H9 (cell line): ENCODE data around the gene NR1I2. TPM values are rescaled to one million over a fixed set of nuclear protein-coding genes. Genes with fewer than 3 reads are reported as not detected.

Source experiments
- DNase-seq: peaks from one replicate; pipeline ENCODE4 v3.0.0-alpha.2; 2017
- H2AFZ ChIP-seq: one replicate; pipeline ENCODE4 v1.6.1; 2013; ENCODE audit warnings: mild to moderate bottlenecking, low read length, control low read depth, moderate library complexity
- H2AK5ac ChIP-seq: 2 replicates; pipeline ENCODE4 v1.6.1; 2013; ENCODE audit warnings: low read length, control low read depth, mixed read lengths; ENCODE audit not compliant: insufficient read length
- H2BK120ac ChIP-seq: one replicate; pipeline ENCODE4 v1.6.1; 2013; ENCODE audit warnings: low read depth, mild to moderate bottlenecking, low read length, control low read depth, inconsistent platforms; ENCODE audit not compliant: poor library complexity, severe bottlenecking
- H2BK12ac ChIP-seq: 2 replicates; pipeline ENCODE4 v1.6.1; 2013; ENCODE audit warnings: low read length, control low read depth, mixed read lengths, low read depth; ENCODE audit not compliant: insufficient read length
- H2BK15ac ChIP-seq: 2 replicates; pipeline ENCODE4 v1.6.1; 2013; ENCODE audit warnings: low read depth, low read length, control low read depth
- H2BK20ac ChIP-seq: one replicate; pipeline ENCODE4 v1.6.1; 2013; ENCODE audit warnings: low read depth, mild to moderate bottlenecking, low read length, control low read depth, inconsistent platforms; ENCODE audit not compliant: poor library complexity, severe bottlenecking
- H2BK5ac ChIP-seq: 2 replicates; pipeline ENCODE4 v1.6.1; 2013; ENCODE audit warnings: low read length, control low read depth, mixed read lengths; ENCODE audit not compliant: insufficient read length
- H3K14ac ChIP-seq: 2 replicates; pipeline ENCODE4 v1.6.1; 2013; ENCODE audit warnings: low read length, control low read depth; ENCODE audit not compliant: insufficient read depth
- H3K18ac ChIP-seq: 2 replicates; pipeline ENCODE4 v1.6.1; 2013; ENCODE audit warnings: low read depth, mild to moderate bottlenecking, mixed read lengths, low read length, control low read depth; ENCODE audit not compliant: insufficient read length
- H3K23ac ChIP-seq: 2 replicates; pipeline ENCODE4 v1.6.1; 2013; ENCODE audit warnings: low read length, control low read depth, mixed read lengths, low read depth; ENCODE audit not compliant: insufficient read length
- H3K23me2 ChIP-seq: 2 replicates; pipeline ENCODE4 v1.6.1; 2013; ENCODE audit warnings: low read depth, mild to moderate bottlenecking, mixed read lengths, low read length, control low read depth; ENCODE audit not compliant: insufficient read length, poor library complexity, severe bottlenecking
- H3K27ac ChIP-seq: 2 replicates; pipeline ENCODE4 v1.5.1; 2013; ENCODE audit warnings: low read length, control low read depth, mixed read lengths, low read depth; ENCODE audit not compliant: insufficient read length
- H3K27me3 ChIP-seq: 2 replicates; pipeline ENCODE4 v1.6.1; 2013; ENCODE audit warnings: low read length, control low read depth, inconsistent platforms; ENCODE audit not compliant: insufficient read depth
- H3K4ac ChIP-seq: 2 replicates; pipeline ENCODE4 v1.6.1; 2013; ENCODE audit warnings: low read depth, mild to moderate bottlenecking, control low read depth, inconsistent platforms, low read length, moderate library complexity
- H3K4me1 ChIP-seq: 2 replicates; pipeline ENCODE4 v1.6.1; 2013; ENCODE audit warnings: low read length, control low read depth, inconsistent platforms; ENCODE audit not compliant: insufficient read depth
- H3K4me2 ChIP-seq: 2 replicates; pipeline ENCODE4 v1.6.1; 2013; ENCODE audit warnings: low read length, control low read depth, mixed read lengths; ENCODE audit not compliant: insufficient read length, insufficient read depth
- H3K56ac ChIP-seq: 2 replicates; pipeline ENCODE4 v1.6.1; 2013; ENCODE audit warnings: low read depth, mild to moderate bottlenecking, mixed read lengths, low read length, control low read depth; ENCODE audit not compliant: insufficient read length
- H3K79me1 ChIP-seq: 2 replicates; pipeline ENCODE4 v1.6.1; 2013; ENCODE audit warnings: low read depth, mild to moderate bottlenecking, moderate library complexity, low read length, control low read depth, inconsistent platforms; ENCODE audit not compliant: insufficient read depth, poor library complexity, severe bottlenecking
- H3K79me2 ChIP-seq: 2 replicates; pipeline ENCODE4 v1.6.1; 2013; ENCODE audit warnings: low read length, control low read depth, inconsistent platforms; ENCODE audit not compliant: insufficient read depth
- H3K9ac ChIP-seq: 2 replicates; pipeline ENCODE4 v1.6.1; 2013; ENCODE audit warnings: low read length, control low read depth, mixed read lengths; ENCODE audit not compliant: insufficient read length; ENCODE audit errors: extremely low read depth
- H3K9me3 ChIP-seq: one replicate; pipeline ENCODE4 v1.6.1; 2013; ENCODE audit warnings: low read depth, low read length, inconsistent platforms; ENCODE audit not compliant: control insufficient read depth
- H3T11ph ChIP-seq: one replicate; pipeline ENCODE4 v1.6.1; 2013; ENCODE audit warnings: mild to moderate bottlenecking, low read length, control low read depth, inconsistent platforms
- H4K20me1 ChIP-seq: one replicate; pipeline ENCODE4 v1.6.1; 2013; ENCODE audit not compliant: control insufficient read depth, insufficient read length, insufficient read depth
- H4K5ac ChIP-seq: 2 replicates; pipeline ENCODE4 v1.6.1; 2013; ENCODE audit warnings: low read depth, mild to moderate bottlenecking, mixed read lengths, low read length, control low read depth; ENCODE audit not compliant: insufficient read length
- H4K8ac ChIP-seq: replicated peaks from 2 replicates; pipeline ENCODE4 v1.6.1; 2013; ENCODE audit warnings: low read length, control low read depth, mixed read lengths, low read depth; ENCODE audit not compliant: insufficient read length
- H4K91ac ChIP-seq: 2 replicates; pipeline ENCODE4 v1.6.1; 2013; ENCODE audit warnings: low read depth, mild to moderate bottlenecking, moderate library complexity, mixed read lengths, low read length, control low read depth; ENCODE audit not compliant: insufficient read length
- H3K27ac Mint-ChIP-seq, 3 experiments: 2 replicates in 2 of 3; 3 replicates in 1 of 3; pipeline ENCODE4 v1.8.0; 2020 to 2021; ENCODE audit warnings: mixed read lengths in 3 of 3, mild to moderate bottlenecking in 1 of 3, moderate library complexity in 1 of 3
- H3K27me3 Mint-ChIP-seq: 2 replicates; pipeline ENCODE4 v1.8.0; 2021; ENCODE audit warnings: low read depth, mild to moderate bottlenecking, moderate library complexity, mixed read lengths
- H3K36me3 Mint-ChIP-seq, 3 experiments: 2 replicates in 2 of 3; 3 replicates in 1 of 3; pipeline ENCODE4 v1.8.0; 2020 to 2021; ENCODE audit warnings: low read depth in 3 of 3, mixed read lengths in 3 of 3; ENCODE audit not compliant: insufficient read depth in 1 of 3
- H3K4me1 Mint-ChIP-seq, 2 experiments: 2 replicates each; pipeline ENCODE4 v1.8.0; 2020; ENCODE audit warnings: mixed read lengths in 2 of 2
- H3K4me3 Mint-ChIP-seq, 2 experiments: 2 replicates in 1 of 2; 3 replicates in 1 of 2; pipeline ENCODE4 v1.8.0; 2020 to 2021; ENCODE audit warnings: mild to moderate bottlenecking in 2 of 2, mixed read lengths in 2 of 2, moderate library complexity in 1 of 2
- H3K9me3 Mint-ChIP-seq, 2 experiments: 2 replicates in 1 of 2; 3 replicates in 1 of 2; pipeline ENCODE4 v1.8.0; 2020; ENCODE audit warnings: mild to moderate bottlenecking in 2 of 2, mixed read lengths in 2 of 2, moderate library complexity in 1 of 2
- WGBS: extraction: QIAGEN DNeasy Blood & Tissue Kit; methylation state at CpG from one replicate; pipeline ENCODE4 v1.1.7; 2013; ENCODE audit warnings: missing lambda C conversion rate, low lambda C conversion rate, mixed read lengths; ENCODE audit not compliant: insufficient read length; ENCODE audit errors: extremely low coverage; 5-methylcytosine and 5-hydroxymethylcytosine counted together
- total RNA-seq: library from RNA; stranded (reverse); gene quantifications from 2 replicates; pipeline ENCODE4 v1.2.1, GENCODE V29; 2021
- TF ChIP-seq, protein P1 (sequence below): fragments of 200-600 bp; sonication (generic); conservative IDR thresholded peaks from 3 replicates; pipeline ENCODE4 v1.8.0; 2021; ENCODE audit warnings: antibody characterized with exemption, mild to moderate bottlenecking

Gene NR1I2
- total RNA-seq, 1 experiment from 2014 or later = not detected

DNA sequence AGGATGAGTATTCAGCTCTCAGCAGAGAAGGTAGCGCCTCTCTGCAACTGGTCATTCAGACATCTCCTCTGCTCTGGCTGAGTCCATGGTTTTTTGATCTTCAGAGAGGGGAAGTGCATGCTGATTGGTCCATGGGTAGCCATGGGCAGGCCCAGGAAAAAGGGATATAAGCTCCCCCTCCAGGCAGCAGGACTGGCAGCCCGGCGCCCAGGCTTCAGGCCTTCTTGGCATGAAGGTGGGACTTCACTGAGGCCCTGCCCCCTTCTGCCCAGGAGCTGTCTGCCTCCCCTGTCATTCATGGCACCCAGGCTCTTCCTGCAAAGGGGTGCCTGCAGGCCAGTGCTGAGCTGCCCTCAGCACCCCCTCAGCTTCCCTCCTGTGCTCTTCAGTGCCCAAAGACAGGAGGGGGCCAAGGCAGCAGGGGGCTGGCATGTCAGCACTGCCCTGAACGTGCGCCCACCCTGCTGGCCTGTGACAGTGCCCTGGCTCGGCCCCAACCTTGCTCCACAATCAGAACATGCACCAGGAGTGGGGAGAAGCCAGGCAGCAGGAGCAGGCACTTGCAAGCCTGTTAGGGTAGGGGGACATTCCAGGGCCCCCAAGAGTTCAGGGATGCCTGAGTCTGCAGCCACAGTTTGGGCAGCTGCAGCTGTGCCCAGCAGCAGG is 13.8 kb upstream of the NR1I2 start:
- Mint-ChIP-seq H3K27me3 (no peaks in the 10 kb centered on the region), H3K36me3 (no peaks in the 10 kb centered on the region), H3K9me3 (peaks cover 0 to 4% of the 10 kb centered on the region in 2 experiments; a peak in 4 of 5 replicates), H3K4me1 (no peaks in the 10 kb centered on the region), H3K4me3 (no peak overlapping the region), H3K27ac (no peak overlapping the region)
- Histone ChIP-seq H4K8ac (no peak overlapping the region), H4K20me1 (no peaks in the 10 kb centered on the region), H2AFZ (no peak overlapping the region), H3K14ac (no peak overlapping the region), H4K5ac (no peak overlapping the region), H3K18ac (no peak overlapping the region), H3K4me2 (no peak overlapping the region), H3K23me2 (no peaks in the 10 kb centered on the region), H2AK5ac (no peak overlapping the region), H3K4me1 (no peaks in the 10 kb centered on the region), H2BK20ac (no peak overlapping the region), H3K27me3 (no peaks in the 10 kb centered on the region), H3K27ac (no peak overlapping the region), H2BK5ac (no peak overlapping the region), H3K23ac (no peak overlapping the region), H2BK120ac (no peak overlapping the region), H3K4ac (no peak overlapping the region), H3K79me1 (no peaks in the 10 kb centered on the region), H3K9me3 (no peaks in the 10 kb centered on the region), H2BK15ac (no peak overlapping the region), H3T11ph (no peak overlapping the region), H4K91ac (no peak overlapping the region), H2BK12ac (no peak overlapping the region), H3K79me2 (no peaks in the 10 kb centered on the region), H3K9ac (no peak overlapping the region), H3K56ac (no peak overlapping the region)
- DNase-seq = no peak
- TF ChIP-seq, protein P1, sequence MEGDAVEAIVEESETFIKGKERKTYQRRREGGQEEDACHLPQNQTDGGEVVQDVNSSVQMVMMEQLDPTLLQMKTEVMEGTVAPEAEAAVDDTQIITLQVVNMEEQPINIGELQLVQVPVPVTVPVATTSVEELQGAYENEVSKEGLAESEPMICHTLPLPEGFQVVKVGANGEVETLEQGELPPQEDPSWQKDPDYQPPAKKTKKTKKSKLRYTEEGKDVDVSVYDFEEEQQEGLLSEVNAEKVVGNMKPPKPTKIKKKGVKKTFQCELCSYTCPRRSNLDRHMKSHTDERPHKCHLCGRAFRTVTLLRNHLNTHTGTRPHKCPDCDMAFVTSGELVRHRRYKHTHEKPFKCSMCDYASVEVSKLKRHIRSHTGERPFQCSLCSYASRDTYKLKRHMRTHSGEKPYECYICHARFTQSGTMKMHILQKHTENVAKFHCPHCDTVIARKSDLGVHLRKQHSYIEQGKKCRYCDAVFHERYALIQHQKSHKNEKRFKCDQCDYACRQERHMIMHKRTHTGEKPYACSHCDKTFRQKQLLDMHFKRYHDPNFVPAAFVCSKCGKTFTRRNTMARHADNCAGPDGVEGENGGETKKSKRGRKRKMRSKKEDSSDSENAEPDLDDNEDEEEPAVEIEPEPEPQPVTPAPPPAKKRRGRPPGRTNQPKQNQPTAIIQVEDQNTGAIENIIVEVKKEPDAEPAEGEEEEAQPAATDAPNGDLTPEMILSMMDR = no peak
- no CpG with 5 or more reads among the region's 6 CpGs for WGBS
